Gastroesophageal sphincter (tissue), 3 donors: Measurements from ENCODE around the gene ACSM5.

Experiments used
- CTCF ChIP-seq, 4 experiments: fragments of 200-600 bp in 2 of 4; fragments of 450-650 bp in 2 of 4; sonication (generic) in 1 of 4; IDR thresholded peaks; one replicate each; pipeline ENCODE4 v1.5.1; 2017 to 2019; ENCODE audit warnings: antibody characterized with exemption in 4 of 4, mild to moderate bottlenecking in 2 of 4, moderate library complexity in 2 of 4
- EP300 ChIP-seq: sonication (generic); formaldehyde crosslinking; IDR thresholded peaks from one replicate; pipeline ENCODE4 v1.6.1; 2017; ENCODE audit warnings: antibody characterized with exemption, mild to moderate bottlenecking
- POLR2A ChIP-seq, 2 donors: fragments of 450-650 bp; IDR thresholded peaks; one replicate each; pipeline ENCODE4 v1.6.1; 2017; ENCODE audit warnings: antibody characterized with exemption in 2 of 2, mild to moderate bottlenecking in 2 of 2, moderate library complexity in 1 of 2
- POLR2AphosphoS5 ChIP-seq: sonication (generic); formaldehyde crosslinking; IDR thresholded peaks from one replicate; pipeline ENCODE4 v1.6.1; 2017; ENCODE audit warnings: antibody characterized with exemption

- no peak for TF ChIP-seq CTCF (IDR thresholded peaks at IDR 0.05)
- TF ChIP-seq POLR2A (IDR thresholded peaks at IDR 0.05): no peak
- no peak for TF ChIP-seq EP300
- TF ChIP-seq POLR2AphosphoS5: no peak
These were observed 20.5 kb upstream of the ACSM5 start for GRCh38 chr16:20388854-20389253.
